HepG2 (cell line): ENCODE data around the gene ADAM19. TPM values are rescaled to one million over a fixed set of nuclear protein-coding genes. Genes with fewer than 3 reads are reported as not detected.
A peak's percentile ranks its signal among the peaks of the same experiment; 100 is the strongest.

Experiments
- ATAC-seq: fragments of 200-7000 bp; cut with Tn5 transposase; 3 replicates; pipeline ENCODE4 v1.9.1; 2020; ENCODE audit warnings: mild to moderate bottlenecking, moderate library complexity
- BruUV-seq: library from RNA; stranded (reverse); fragments of 400-500 nt; replicated peaks from 2 replicates; lab custom pipeline; 2021; lab: Mats Ljungman, UMichigan
- CTCF ChIA-PET: fragments of 300-600 bp; formaldehyde crosslinking; extraction: SDS; loops from one replicate; lab custom pipeline; 2021; ENCODE audit warnings: low total read pairs, inconsistent platforms, low intra/inter-chr PET ratio; lab: Yijun Ruan, JAX
- POLR2A ChIA-PET: fragments of 350-600 bp; sonication (Branson Sonifier 250); formaldehyde crosslinking; loops from one replicate; lab custom pipeline; 2020; ENCODE audit warnings: antibody characterized with exemption, inconsistent platforms; lab: Yijun Ruan, JAX
- DNase-seq: peaks from one replicate; pipeline ENCODE4 v3.0.0-alpha.2; 2015; ENCODE audit warnings: low spot score
- FAIRE-seq: peaks from 3 replicates; lab custom pipeline; 2011; peaks lifted over from hg19 to GRCh38; lab: Jason Lieb, UNC
- H2AFZ ChIP-seq: one replicate; pipeline ENCODE4 v1.6.1; 2011; ENCODE audit warnings: low read length, inconsistent platforms
- H3K27ac ChIP-seq: fragments of 300-600 bp; 3 replicates; pipeline ENCODE4 v1.8.0; 2011; ENCODE audit warnings: mixed run types, mild to moderate bottlenecking, mixed read lengths, low read length, inconsistent platforms; ENCODE audit not compliant: insufficient read depth; ENCODE audit errors: extremely low read length
- H3K27me3 ChIP-seq, 2 experiments: fragments of 200-600 bp in 1 of 2; 2 replicates in 1 of 2; 3 replicates in 1 of 2; pipeline versions ENCODE4 v1.6.0 to v1.8.0; 2011; ENCODE audit warnings: low read length in 2 of 2, mild to moderate bottlenecking in 2 of 2, moderate library complexity in 2 of 2, inconsistent platforms in 1 of 2; ENCODE audit not compliant: insufficient read depth in 2 of 2, control insufficient read depth in 1 of 2
- H3K36me3 ChIP-seq, 2 experiments: fragments of 200-600 bp in 1 of 2; replicated peaks in 1 of 2; 2 replicates in 1 of 2; 3 replicates in 1 of 2; pipeline versions ENCODE4 v1.5.1 to v1.8.0; 2011; ENCODE audit warnings: low read length in 2 of 2, inconsistent platforms in 1 of 2; ENCODE audit not compliant: insufficient read depth in 2 of 2, control insufficient read depth in 1 of 2
- H3K4me1 ChIP-seq: 2 replicates; pipeline ENCODE4 v1.5.1; 2012; ENCODE audit warnings: low read length, inconsistent platforms; ENCODE audit not compliant: insufficient read depth
- H3K4me2 ChIP-seq: 2 replicates; pipeline ENCODE4 v1.6.0; 2011; ENCODE audit warnings: low read depth, low read length, inconsistent platforms
- H3K4me3 ChIP-seq, 3 experiments: fragments of 200-600 bp in 1 of 3; sonication (generic), shearing (Covaris generic) in 1 of 3; replicated peaks in 1 of 3; 2 replicates each; pipeline ENCODE4 v1.5.1; 2011 to 2016; ENCODE audit warnings: low read length in 3 of 3, inconsistent platforms in 2 of 3, low read depth in 2 of 3, mild to moderate bottlenecking in 2 of 3, control low read depth in 1 of 3, mixed read lengths in 1 of 3; ENCODE audit not compliant: insufficient read depth in 1 of 3
- H3K79me2 ChIP-seq: one replicate; pipeline ENCODE4 v1.6.1; 2011; ENCODE audit warnings: low read length, inconsistent platforms; ENCODE audit not compliant: insufficient read depth
- H3K9ac ChIP-seq: 2 replicates; pipeline ENCODE4 v1.6.0; 2011; ENCODE audit warnings: mild to moderate bottlenecking, low read depth, low read length, inconsistent platforms; ENCODE audit not compliant: insufficient read depth
- H3K9me3 ChIP-seq: 2 replicates; pipeline ENCODE4 v1.5.1; 2012; ENCODE audit warnings: mild to moderate bottlenecking, low read length
- H4K20me1 ChIP-seq: 2 replicates; pipeline ENCODE4 v1.6.0; 2011; ENCODE audit warnings: inconsistent platforms, mild to moderate bottlenecking, low read length, moderate library complexity; ENCODE audit not compliant: insufficient read depth
- HDAC2 ChIP-seq: sonication (generic); formaldehyde crosslinking; IDR thresholded peaks from 2 replicates; pipeline ENCODE4 v1.4.0; 2020; ENCODE audit warnings: missing genetic modification reagents
- RAD51 ChIP-seq: fragments of 450-650 bp; IDR thresholded peaks from 2 replicates; pipeline ENCODE4 v1.6.1; 2016; ENCODE audit warnings: borderline replicate concordance
- ZNF629 ChIP-seq: sonication (generic); formaldehyde crosslinking; conservative IDR thresholded peaks from 2 replicates; pipeline ENCODE4 v1.5.0; 2020; ENCODE audit warnings: missing genetic modification reagents
- ZNF761 ChIP-seq: sonication (generic); formaldehyde crosslinking; conservative IDR thresholded peaks from 2 replicates; pipeline ENCODE4 v1.4.0; 2020; ENCODE audit warnings: mild to moderate bottlenecking, missing genetic modification reagents
- WGBS: methylation state at CpG from one replicate; pipeline ENCODE4 v1.1.6; 2017; ENCODE audit warnings: low lambda C conversion rate; 5-methylcytosine and 5-hydroxymethylcytosine counted together
- in situ Hi-C: cut with HindIII; loops from 2 replicates; pipeline ENCODE4 v1.10.0; 2017; ENCODE audit warnings: low pct_unique_long_range_greater_than_20kb; ENCODE audit not compliant: extremely low pct_ligation_motif_present
- intact Hi-C: fragments of 100-400 bp; cut with micrococcal nuclease; formaldehyde crosslinking; loops from one replicate; pipeline ENCODE4 v1.10.0; 2022; ENCODE audit not compliant: unreplicated experiment
- polyA plus RNA-seq, 8 experiments: library from polyadenylated mRNA; depleted of rRNA in 3 of 8; stranded (reverse) in 7 of 8; unstranded in 1 of 8; fragments of >200 nt; fragmentation: Illumina TruSeq in 4 of 8; extraction: Trizol in 4 of 8; gene quantifications; 2 replicates each; pipeline versions ENCODE4 v1.2.1 to v1.2.3, GENCODE V29; 2011 to 2016; ENCODE audit warnings: low read depth in 4 of 8, missing spikeins in 1 of 8, mixed read lengths in 1 of 8; ENCODE audit not compliant: insufficient read depth in 1 of 8
- total RNA-seq, 5 experiments: library from RNA; depleted of rRNA; stranded (reverse); fragments of >200 nt; fragmentation: Illumina TruSeq; extraction: Trizol; gene quantifications; 2 replicates each; pipeline ENCODE4 v1.2.3, GENCODE V29; 2016; ENCODE audit warnings: low read depth in 1 of 5
- TF ChIP-seq, protein P1 (sequence below): sonication (generic); formaldehyde crosslinking; conservative IDR thresholded peaks from 2 replicates; pipeline ENCODE4 v1.5.0; 2020; ENCODE audit warnings: missing genetic modification reagents

The ADAM19 gene
- total and polyA plus RNA-seq, 2 of the 13 experiments (the other 11 are each of a cell fraction or from before 2014, with no cell fraction given): 0.38 to 0.74 TPM

DNA sequence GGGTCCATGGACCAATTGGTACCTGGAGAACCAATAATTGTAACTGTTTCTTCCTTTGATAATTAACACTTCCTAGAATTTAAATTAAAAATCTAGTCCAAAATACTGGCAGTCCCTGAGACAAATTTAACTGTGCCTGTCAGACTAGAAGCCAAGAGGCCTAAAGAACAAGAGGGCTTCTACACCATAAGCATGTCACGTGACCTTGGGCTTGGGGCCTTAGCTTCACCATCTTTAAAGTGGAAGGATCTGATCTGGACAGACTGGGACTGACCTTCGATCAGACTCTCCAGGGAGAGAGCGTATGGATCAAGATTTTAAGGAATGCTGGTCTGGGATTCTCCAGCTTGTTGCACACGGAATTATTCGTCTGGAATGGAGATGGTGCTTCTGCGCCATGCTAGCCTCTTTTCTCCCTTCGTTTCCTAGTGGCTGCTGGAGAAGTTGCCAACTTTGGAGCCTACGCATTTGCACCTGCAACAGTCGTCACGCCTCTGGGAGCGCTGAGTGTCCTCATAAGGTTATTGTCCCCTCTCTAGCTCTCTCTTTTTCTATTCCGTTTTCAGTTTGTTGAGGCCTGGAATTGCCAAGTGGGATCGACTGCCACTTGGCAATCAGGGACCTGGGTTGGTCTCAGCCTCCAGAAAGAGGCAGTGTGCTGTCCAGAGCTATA, 107.1 kb downstream of the ADAM19 start:
- POLR2A ChIA-PET: no interaction called here
- no peaks in the 10 kb centered on the region for H3K4me1 ChIP-seq
- no peak for FAIRE-seq
- H3K27ac ChIP-seq: no peak overlapping the region
- no peak overlapping the region for H3K9ac ChIP-seq
- no peak for DNase-seq
- no peak overlapping the region for H2AFZ ChIP-seq
- H3K9me3 ChIP-seq: no peaks in the 10 kb centered on the region
- BruUV-seq: no TSS peak
- H4K20me1 ChIP-seq: no peaks in the 10 kb centered on the region
- no peak overlapping the region for H3K4me3 ChIP-seq
- CTCF ChIA-PET: no interaction called here
- H3K79me2 ChIP-seq: no peaks in the 10 kb centered on the region
- TF ChIP-seq HDAC2: no peak
- TF ChIP-seq, protein P1, sequence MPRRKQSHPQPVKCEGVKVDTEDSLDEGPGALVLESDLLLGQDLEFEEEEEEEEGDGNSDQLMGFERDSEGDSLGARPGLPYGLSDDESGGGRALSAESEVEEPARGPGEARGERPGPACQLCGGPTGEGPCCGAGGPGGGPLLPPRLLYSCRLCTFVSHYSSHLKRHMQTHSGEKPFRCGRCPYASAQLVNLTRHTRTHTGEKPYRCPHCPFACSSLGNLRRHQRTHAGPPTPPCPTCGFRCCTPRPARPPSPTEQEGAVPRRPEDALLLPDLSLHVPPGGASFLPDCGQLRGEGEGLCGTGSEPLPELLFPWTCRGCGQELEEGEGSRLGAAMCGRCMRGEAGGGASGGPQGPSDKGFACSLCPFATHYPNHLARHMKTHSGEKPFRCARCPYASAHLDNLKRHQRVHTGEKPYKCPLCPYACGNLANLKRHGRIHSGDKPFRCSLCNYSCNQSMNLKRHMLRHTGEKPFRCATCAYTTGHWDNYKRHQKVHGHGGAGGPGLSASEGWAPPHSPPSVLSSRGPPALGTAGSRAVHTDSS (CRISPR knock-in tag): no peak
- TF ChIP-seq ZNF761 (CRISPR knock-in tag): no peak
- peak; percentile 44; the same call in 1 of the 2 replicates for TF ChIP-seq RAD51
- TF ChIP-seq, all 625 proteins: peak for 1
- Histone ChIP-seq H3K27me3 (0 out of 5 replicates have a peak, but pooled peaks cover 0 to 9% of the 10 kb centered on the region in 2 experiments), H3K36me3 (no peaks in the 10 kb centered on the region), H3K4me2 (no peak overlapping the region)
- in situ Hi-C loops: no loop called here
- ATAC-seq: no peak
- 73% methylated on average over 13 of the region's 13 CpGs for WGBS
- intact Hi-C loops: no loop called here

- CTCF ChIA-PET: no interaction called here
- WGBS: 8% methylated on average over 4 of the region's 4 CpGs
- in situ Hi-C loops (no loop called here), intact Hi-C loops (no loop called here)
- no peak for FAIRE-seq
- H3K27ac ChIP-seq: no peak overlapping the region
- POLR2A ChIA-PET: no interaction called here
- no peaks in the 10 kb centered on the region for H3K36me3 ChIP-seq
- no peaks in the 10 kb centered on the region for H4K20me1 ChIP-seq
- no TSS peak for BruUV-seq
- H3K79me2 ChIP-seq: no peaks in the 10 kb centered on the region
- peaks cover 3 to 41% of the 10 kb centered on the region in 2 experiments; a peak in 3 of 5 replicates for H3K27me3 ChIP-seq
- DNase-seq: no peak
- no peak overlapping the region for H3K4me3 ChIP-seq
- no peaks in the 10 kb centered on the region for H3K4me1 ChIP-seq
- TF ChIP-seq ZNF629 (CRISPR knock-in tag): no peak
- no peak overlapping the region for H2AFZ ChIP-seq
- H3K9ac ChIP-seq: no peak overlapping the region
- no peak for ATAC-seq
- no peak overlapping the region for H3K4me2 ChIP-seq
- no peaks in the 10 kb centered on the region for H3K9me3 ChIP-seq
These were observed 110.9 kb downstream of the ADAM19 start for GRCh38 chr5:157464519-157465171.
